ENCODE data around the gene CENPQ.
"Not testable (repeated sequence)": the region's sequence is repeated elsewhere in the genome, so short reads cannot be mapped to it uniquely, and the experiment has no call there.

Gene CENPQ

GRCh38 chr6:49462927-49463611 is at the start of gene CENPQ, which contains the start of gene MMUT:
TSS of gene CENPQ (plus strand) at chr6:49463370. CDS start at chr6:49470177, 6,807 bp downstream.
TSS of gene MMUT (minus strand) at chr6:49463253. CDS start at chr6:49459466, 3,787 bp downstream.
- DNase-seq: peak; percentile 91 to 93

- no peak for DNase-seq
Measured at GRCh38 chr6:49415358-49415757, 47.8 kb upstream of the CENPQ start.

GRCh38 chr6:49416195-49416594 is 47.0 kb upstream of the CENPQ start:
- DNase-seq: no peak

GRCh38 chr6:49423817-49424216 is 39.4 kb upstream of the CENPQ start:
- DNase-seq: no peak

GRCh38 chr6:49430187-49430586 is 33.0 kb upstream of the CENPQ start:
- no peak for DNase-seq

- no peak for DNase-seq
Measured at GRCh38 chr6:49430866-49431265, 32.3 kb upstream of the CENPQ start.

GRCh38 chr6:49453221-49453620 is 9.9 kb upstream of the CENPQ start:
- no peak for DNase-seq

GRCh38 chr6:49454787-49455709 is 8.1 kb upstream of the CENPQ start:
- DNase-seq: no peak

- no peak for DNase-seq
Measured at GRCh38 chr6:49457771-49458170, 5.4 kb upstream of the CENPQ start.

- peak in 1 of 2 donors; percentile 14 for DNase-seq
Measured at GRCh38 chr6:49462071-49462470, 1.1 kb upstream of the CENPQ start.

- no peak for DNase-seq
Measured at GRCh38 chr6:49462599-49462926, 607 bp upstream of the CENPQ start.

GRCh38 chr6:49463612-49463967 is 420 bp downstream of the CENPQ start:
- DNase-seq: no peak

- no peak for DNase-seq
Measured at GRCh38 chr6:49464691-49465090, 1.5 kb downstream of the CENPQ start.

GRCh38 chr6:49468042-49468441 is 4.9 kb downstream of the CENPQ start:
- no peak for DNase-seq

GRCh38 chr6:49476564-49476963 is 13.4 kb downstream of the CENPQ start:
- not testable (repeated sequence) for DNase-seq

- no peak for DNase-seq
Measured at GRCh38 chr6:49479308-49479970, 16.3 kb downstream of the CENPQ start.

GRCh38 chr6:49481846-49482245 is 18.7 kb downstream of the CENPQ start:
- DNase-seq: not testable (repeated sequence)

- DNase-seq: not testable (repeated sequence)
Measured at GRCh38 chr6:49483380-49483779, 20.2 kb downstream of the CENPQ start.

- DNase-seq: no peak
Measured at GRCh38 chr6:49490633-49491032, 27.5 kb downstream of the CENPQ start.

- DNase-seq: no peak
Measured at GRCh38 chr6:49497304-49497703, 34.1 kb downstream of the CENPQ start.

GRCh38 chr6:49499126-49499525 is 36.0 kb downstream of the CENPQ start:
- DNase-seq: no peak

GRCh38 chr6:49499623-49500022 is 36.5 kb downstream of the CENPQ start, which contains the start of gene GLYATL3:
TSS of gene GLYATL3 (plus strand) at chr6:49499923. CDS start at chr6:49511991, 12,068 bp downstream.
- no peak for DNase-seq

GRCh38 chr6:49504666-49505065 is 41.5 kb downstream of the CENPQ start:
- no peak for DNase-seq

Data from CD4-positive, alpha-beta T cell treated with Interleukin-4 for 1 hour (primary cell).